Cardiac fibroblast (primary cell): Measurements from ENCODE around the gene C5.
"Not testable (repeated sequence)": the region's sequence is repeated elsewhere in the genome, so short reads cannot be mapped to it uniquely, and the experiment has no call there.

Source experiments
- DNase-seq, 2 donors: peaks; one replicate each; pipeline versions ENCODE4 v3.0.0 to v3.0.0-alpha.2; 2010; ENCODE audit warnings: low read depth in 2 of 2
- H3K4me3 ChIP-seq, 2 donors: replicated peaks in 1 of 2; 1 replicate in 1 of 2; 2 replicates in 1 of 2; pipeline ENCODE4 v1.5.1; 2011; ENCODE audit warnings: low read depth in 2 of 2, low read length in 2 of 2, mild to moderate bottlenecking in 2 of 2, moderate library complexity in 1 of 2
- CTCF ChIP-seq: IDR thresholded peaks from one replicate; pipeline ENCODE4 v1.5.1; 2011; ENCODE audit warnings: low read depth, mild to moderate bottlenecking, low read length, inconsistent platforms

Gene C5

DNA sequence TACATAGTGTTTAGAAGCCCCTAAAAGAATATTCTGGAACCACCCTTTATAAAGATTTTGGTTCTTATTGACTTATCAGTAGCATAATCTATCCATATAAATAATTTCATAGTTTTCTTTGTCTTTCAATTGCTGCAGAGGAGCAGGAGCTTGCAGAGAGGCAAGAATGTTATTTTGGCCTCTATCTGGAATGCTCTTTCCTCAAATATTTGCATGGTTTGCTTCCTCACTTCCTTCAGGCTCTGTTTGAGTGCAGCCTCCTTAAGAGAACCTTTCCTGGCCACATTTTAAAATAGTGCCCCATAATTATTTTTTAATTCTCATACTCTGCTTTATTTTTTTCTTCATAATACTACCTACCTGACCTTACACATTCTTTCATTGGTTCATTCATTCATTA, 1.5 kb downstream of the C5 start:
- no peak for TF ChIP-seq CTCF
- H3K4me3 ChIP-seq, result no peak overlapping the region
- peak in 1 of 2 donors; percentile 36 for DNase-seq

DNA sequence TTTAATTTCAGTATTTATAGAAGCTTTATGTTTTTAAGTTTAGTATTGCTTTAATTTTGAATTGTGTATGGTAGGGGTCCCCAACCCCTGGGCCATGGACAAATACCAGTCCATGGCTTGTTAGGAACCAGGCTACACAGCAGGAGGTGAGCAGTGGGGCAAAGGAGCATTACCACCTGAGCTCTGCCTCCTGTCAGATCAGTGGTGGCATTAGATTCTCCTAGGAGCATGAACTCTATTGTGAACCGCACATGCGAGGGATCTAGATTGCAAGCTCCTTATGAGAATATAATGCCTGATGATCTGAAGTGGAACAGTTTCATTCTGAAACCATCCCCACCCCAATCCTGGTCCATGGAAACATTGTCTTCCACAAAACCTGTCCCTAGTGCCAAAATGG, 1.9 kb downstream of the C5 start:
- no peak overlapping the region for H3K4me3 ChIP-seq
- no peak for TF ChIP-seq CTCF
- no peak for DNase-seq

DNA sequence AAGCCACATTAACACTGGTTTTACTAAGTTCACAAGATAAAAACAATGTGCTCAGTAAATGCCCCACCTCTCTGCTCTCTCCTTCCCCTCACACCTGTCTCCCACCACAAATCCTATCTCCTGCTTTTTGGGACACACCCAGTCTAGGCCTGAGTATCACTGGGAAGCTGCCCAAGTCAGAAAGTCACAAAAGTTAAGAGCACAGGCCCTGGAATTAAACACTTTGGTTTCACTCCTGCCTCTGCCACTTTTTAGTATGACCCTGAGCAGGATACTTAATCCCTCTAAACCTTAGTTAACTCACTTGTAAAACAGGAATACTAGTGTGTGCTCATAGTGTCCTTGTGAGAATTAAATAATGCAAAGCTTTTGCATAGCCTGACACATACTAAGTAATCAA, 11.3 kb downstream of the C5 start:
- no peak overlapping the region for H3K4me3 ChIP-seq
- DNase-seq, result no peak
- TF ChIP-seq CTCF, result no peak

DNA sequence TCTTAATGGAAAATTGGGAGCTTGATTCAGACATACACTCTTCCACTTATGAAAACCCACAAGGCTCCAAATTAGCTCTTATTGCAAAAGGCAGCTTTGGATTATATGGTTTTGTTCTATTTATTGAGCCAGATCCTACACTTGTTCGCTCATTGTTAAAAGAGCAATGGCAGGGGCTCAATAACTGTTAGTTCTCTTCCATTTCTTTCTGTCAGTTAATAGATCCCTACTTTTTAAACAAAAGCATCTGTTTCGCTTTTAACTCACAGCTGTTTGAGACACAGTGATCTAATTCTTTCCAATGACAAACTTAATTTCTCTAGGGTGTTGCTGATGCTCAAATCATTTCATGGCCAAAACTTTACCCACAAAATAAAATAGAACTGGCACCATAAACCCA, 11.7 kb downstream of the C5 start:
- DNase-seq, result no peak
- no peak for TF ChIP-seq CTCF
- H3K4me3 ChIP-seq, result no peak overlapping the region

DNA sequence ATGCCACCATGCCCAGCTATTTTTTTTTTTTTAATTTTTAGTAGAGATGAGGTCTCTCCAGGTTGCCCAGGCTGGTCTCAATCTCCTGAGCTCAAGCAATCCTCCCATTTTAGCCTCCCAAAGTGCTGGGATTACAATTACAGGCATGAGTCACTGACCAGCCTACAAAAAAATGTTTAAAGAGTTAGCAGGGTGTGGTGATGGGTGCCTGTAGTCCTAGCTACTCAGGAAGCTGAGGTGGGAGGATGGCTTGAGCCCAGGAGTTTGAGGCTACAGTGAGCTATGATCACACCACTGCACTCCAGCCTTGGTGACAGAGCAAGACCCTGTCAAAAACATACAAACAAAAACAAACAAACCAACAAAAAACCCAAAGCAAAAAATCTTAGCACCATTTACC, 14.4 kb downstream of the C5 start:
- peak in 1 of 2 donors; percentile 17 for DNase-seq
- H3K4me3 ChIP-seq, result not testable (repeated sequence)

DNA sequence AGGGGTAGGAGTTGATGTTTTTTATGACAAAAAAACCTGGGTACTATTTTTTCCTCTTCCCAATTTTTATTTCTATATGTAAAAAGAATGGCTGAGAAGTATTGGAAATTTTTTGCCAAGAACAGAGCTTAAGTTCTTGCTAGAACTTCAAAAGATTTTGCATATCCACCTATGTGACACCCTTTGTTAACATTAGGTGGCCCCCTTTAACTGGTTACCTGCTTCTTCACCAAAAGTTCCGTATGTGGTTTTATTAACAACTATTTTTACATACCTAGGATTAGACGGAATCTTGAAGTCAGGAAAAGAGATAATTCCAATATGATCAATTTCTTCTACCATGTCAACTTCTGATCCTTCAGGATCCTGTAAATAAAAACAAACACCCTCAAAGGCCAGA, 15.5 kb downstream of the C5 start:
- no peak for TF ChIP-seq CTCF
- no peak overlapping the region for H3K4me3 ChIP-seq
- no peak for DNase-seq

DNA sequence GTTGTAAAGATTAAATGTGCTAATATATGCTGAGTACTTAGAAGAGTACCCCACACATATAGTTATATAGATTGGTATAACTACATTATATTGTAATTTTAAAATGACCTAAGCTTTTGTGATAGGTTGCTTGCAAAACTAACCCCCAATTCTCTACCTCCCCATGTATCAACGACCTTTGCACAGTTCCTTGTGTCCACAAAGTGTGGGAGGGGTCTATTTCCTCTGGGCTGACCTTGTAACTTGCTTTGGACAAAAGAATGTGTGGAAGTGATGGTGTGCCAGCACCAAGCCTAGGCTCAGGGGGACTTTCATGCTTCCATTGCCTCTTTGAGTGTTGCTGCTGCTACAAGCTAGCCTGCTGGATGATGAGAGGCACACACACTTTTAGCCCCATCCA, 20.6 kb downstream of the C5 start:
- H3K4me3 ChIP-seq, result no peak overlapping the region
- DNase-seq, result no peak
- TF ChIP-seq CTCF, result no peak

DNA sequence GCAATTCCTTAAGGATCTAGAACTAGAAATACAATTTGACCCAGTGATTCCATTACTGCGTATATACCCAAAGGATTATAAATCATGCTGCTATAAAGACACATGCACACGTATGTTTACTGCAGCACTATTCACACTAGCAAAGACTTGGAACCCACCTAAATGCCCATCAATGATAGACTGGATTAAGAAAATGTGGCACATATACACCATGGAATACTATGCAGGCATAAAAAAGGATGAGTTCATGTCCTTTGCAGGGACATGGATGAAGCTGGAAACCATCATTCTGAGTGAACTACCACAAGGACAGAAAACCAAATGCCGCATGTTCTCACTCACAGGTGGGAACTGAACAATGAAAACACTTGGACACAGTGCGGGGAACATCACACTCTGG, 21.8 kb downstream of the C5 start:
- DNase-seq, H3K4me3 ChIP-seq: not testable (repeated sequence)
